ENCODE data around the gene CDC14A. TPM values are rescaled to one million over a fixed set of nuclear protein-coding genes. Genes with fewer than 3 reads are reported as not detected.

CDC14A gene
- total and polyA plus RNA-seq, 2 of the 8 experiments (the other 6 are each of a cell fraction or from before 2014, with no cell fraction given), result 3.2 to 8.9 TPM

DNA sequence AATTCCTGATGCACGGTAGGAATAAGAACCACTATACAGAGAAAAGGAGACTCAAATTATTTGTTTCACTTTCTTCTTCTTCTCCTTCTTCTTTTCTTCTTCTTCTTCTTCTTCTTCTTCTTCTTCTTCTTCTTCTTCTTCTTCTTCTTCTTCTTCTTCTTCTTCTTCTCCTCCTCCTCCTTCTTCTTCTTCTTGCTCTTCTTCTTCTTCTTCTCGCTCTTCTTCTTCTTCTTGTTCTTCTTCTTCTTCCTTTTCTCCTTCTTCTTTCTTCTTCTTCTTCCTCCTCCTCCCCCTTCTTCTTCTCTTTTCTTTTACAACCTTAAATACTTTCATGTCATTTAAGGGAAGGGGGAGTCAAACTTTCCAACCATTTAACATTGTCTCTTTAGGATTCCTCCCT, 174.6 kb downstream of the CDC14A start (continued):
- TF ChIP-seq KDM4A (IDR thresholded peaks at IDR 0.05; ENCODE audit: low read depth, low read length, severe bottlenecking) (no peak), SIN3A (conservative IDR thresholded peaks at IDR 0.05 in 1 of 2, IDR thresholded peaks at IDR 0.05 in 1 of 2; ENCODE audit: low read depth in 1 of 2, low read length in 2 of 2) (no peak), RXRA (IDR thresholded peaks at IDR 0.05; ENCODE audit: insufficient read depth, low read depth, low read length) (no peak)

All from H1 (cell line).